HL-60 (cell line): Measurements from ENCODE around the gene ADCY5.

Experiments used
- DNase-seq, 2 experiments: peaks; one replicate each; pipeline ENCODE4 v3.0.0-alpha.2; 2010 to 2020; ENCODE audit warnings: low read depth in 1 of 2, low spot score in 1 of 2
- H3K27ac ChIP-seq: fragments of 250-450 bp; sonication (Bioruptor Pico); replicated peaks from 2 replicates; pipeline ENCODE4 v1.5.1; 2020; ENCODE audit warnings: mild to moderate bottlenecking, moderate library complexity
- H3K27me3 ChIP-seq: fragments of 250-450 bp; sonication (Bioruptor Pico); 2 replicates; pipeline ENCODE4 v1.5.1; 2021; ENCODE audit warnings: mild to moderate bottlenecking, moderate library complexity; ENCODE audit not compliant: insufficient read depth, poor library complexity, severe bottlenecking
- H3K4me3 ChIP-seq: replicated peaks from 2 replicates; pipeline ENCODE4 v1.5.1; 2011; ENCODE audit warnings: mild to moderate bottlenecking, control low read depth, low read length; ENCODE audit not compliant: insufficient read depth
- CTCF ChIP-seq: IDR thresholded peaks from one replicate; pipeline ENCODE4 v1.5.1; 2011; ENCODE audit warnings: low read length, control low read depth, inconsistent platforms; ENCODE audit not compliant: insufficient read depth
- GABPA ChIP-seq: IDR thresholded peaks from 2 replicates; pipeline ENCODE4 v1.6.1; 2012; ENCODE audit warnings: low read depth
- POLR2AphosphoS5 ChIP-seq: IDR thresholded peaks from 2 replicates; pipeline ENCODE4 v1.6.1; 2012; ENCODE audit warnings: low read depth
- REST ChIP-seq: IDR thresholded peaks from 2 replicates; pipeline ENCODE4 v1.6.1; 2012; ENCODE audit warnings: low read depth; ENCODE audit not compliant: insufficient replicate concordance
- SPI1 ChIP-seq: IDR thresholded peaks from 2 replicates; pipeline ENCODE4 v1.6.1; 2012; ENCODE audit warnings: low read depth, mild to moderate bottlenecking, borderline replicate concordance

Gene ADCY5

DNA sequence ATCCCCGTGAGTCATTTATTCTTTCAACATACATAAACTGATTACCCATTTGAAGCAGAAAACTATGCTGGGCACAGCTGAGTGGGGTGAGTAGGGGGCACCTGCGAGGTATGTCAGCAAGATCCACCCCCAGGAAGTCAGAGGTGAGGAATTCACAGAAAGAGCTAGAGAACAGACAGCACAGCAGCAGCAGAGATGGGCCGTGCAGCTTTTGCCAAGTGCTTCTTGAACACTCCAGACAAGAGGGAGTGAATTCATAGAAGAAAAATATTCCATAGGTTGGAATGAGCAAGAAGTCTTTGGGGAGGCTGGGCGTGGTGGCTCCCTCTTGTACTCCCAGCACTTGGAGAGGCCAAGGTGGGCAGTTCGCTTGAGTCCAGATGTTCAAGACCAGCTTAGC lies 9.4 kb upstream of the ADCY5 start:
- peaks cover 4% of the 10 kb centered on the region for H3K27me3 ChIP-seq
- no peak overlapping the region for H3K4me3 ChIP-seq
- H3K27ac ChIP-seq, result no peak overlapping the region
- TF ChIP-seq POLR2AphosphoS5, result no peak
- TF ChIP-seq SPI1, result no peak
- TF ChIP-seq GABPA, result no peak
- no peak for TF ChIP-seq CTCF
- no peak for TF ChIP-seq REST
- DNase-seq, result no peak

- no peak overlapping the region for H3K4me3 ChIP-seq
- DNase-seq, result no peak
- no peak overlapping the region for H3K27ac ChIP-seq
- H3K27me3 ChIP-seq, result peaks cover 5% of the 10 kb centered on the region
- TF ChIP-seq GABPA (no peak), CTCF (no peak), POLR2AphosphoS5 (no peak), REST (no peak), SPI1 (no peak)
Measured at GRCh38 chr3:123457841-123458240, 9.0 kb upstream of the ADCY5 start.

- no peak for DNase-seq
- H3K4me3 ChIP-seq, result no peak overlapping the region
- H3K27me3 ChIP-seq, result peaks cover 22% of the 10 kb centered on the region
- TF ChIP-seq SPI1 (no peak), GABPA (no peak), CTCF (no peak), REST (no peak), POLR2AphosphoS5 (no peak)
- H3K27ac ChIP-seq, result no peak overlapping the region
Measured at GRCh38 chr3:123453675-123454074, 4.8 kb upstream of the ADCY5 start.
